ENCODE data around the gene YIPF7. TPM values are rescaled to one million over a fixed set of nuclear protein-coding genes. Genes with fewer than 3 reads are reported as not detected.

Gene YIPF7
- polyA plus RNA-seq, result not detected

DNA sequence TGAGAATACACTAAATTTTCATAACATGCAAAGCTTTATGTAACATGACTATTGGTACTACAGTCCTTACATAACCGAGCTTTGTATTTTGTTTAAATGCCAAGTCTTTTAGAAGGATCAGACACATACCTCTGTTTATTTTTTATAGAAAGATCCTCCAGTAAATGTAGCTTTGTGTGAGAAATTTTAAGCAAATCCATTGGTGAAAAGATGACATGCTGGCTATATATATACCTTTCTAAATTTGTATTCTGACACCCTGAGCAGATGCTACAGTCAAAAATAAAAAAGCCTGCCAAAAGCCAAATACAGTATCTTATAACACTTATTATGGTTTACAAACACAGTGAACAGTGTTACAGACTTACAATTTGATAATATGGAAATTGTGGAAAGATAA lies at the start of gene YIPF7:
YIPF7 (minus strand) TSS at position 201 of the 400 bp plus-strand sequence. CDS start 1,525 bp downstream, outside the sequence.
- 51 to 79% (median 69%) methylated on average over 1 of the region's 1 CpG for WGBS, 3 donors
- no peak within 1 kb of the TSS for H3K27ac ChIP-seq (ENCODE audit: low read depth, low read length)

DNA sequence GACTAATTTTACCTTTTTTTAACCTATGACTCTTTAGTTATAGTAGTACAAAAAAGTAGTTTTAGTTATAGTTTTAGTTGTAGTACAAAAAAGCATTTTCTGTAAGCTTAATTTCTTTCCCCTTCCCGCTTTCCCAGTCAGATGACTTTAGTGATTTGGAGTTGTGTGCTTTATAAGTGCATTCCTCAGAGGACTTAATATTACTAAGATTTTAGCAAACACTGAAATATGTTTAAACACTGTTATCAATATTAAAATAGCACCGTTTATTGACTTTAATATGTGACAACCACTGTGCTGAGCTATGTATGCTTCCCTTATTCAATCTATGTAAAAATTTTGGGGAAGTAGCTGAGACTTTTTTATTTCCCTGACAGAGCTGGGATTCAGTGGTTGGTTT lies 49.6 kb upstream of the YIPF7 start:
- 50 to 83% (median 76%) methylated on average over 2 of the region's 2 CpGs for WGBS, 3 donors
- H3K27ac ChIP-seq (ENCODE audit: low read depth, low read length), result no peak overlapping the region

DNA sequence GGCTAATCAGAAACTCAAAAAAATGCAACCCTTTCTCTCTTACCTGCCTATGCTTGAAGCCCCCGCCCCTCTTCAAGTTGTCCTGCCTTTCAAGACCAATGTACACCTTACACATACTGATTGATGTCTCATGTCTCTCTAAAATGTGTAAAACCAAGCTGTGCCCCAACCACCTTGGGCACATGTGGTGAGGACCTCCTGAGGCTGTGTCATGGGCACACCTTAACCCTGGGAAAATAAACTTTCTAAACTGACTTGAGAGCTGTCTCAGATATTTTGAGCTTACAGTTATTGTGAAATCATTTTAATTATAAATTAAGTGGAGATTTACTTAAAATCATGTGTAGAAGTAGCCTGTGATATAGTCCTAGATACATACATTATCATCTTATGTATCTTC lies 49.0 kb upstream of the YIPF7 start:
- WGBS, 3 donors, result 93 to 100% (median 100%) methylated on average over 1 of the region's 1 CpG

DNA sequence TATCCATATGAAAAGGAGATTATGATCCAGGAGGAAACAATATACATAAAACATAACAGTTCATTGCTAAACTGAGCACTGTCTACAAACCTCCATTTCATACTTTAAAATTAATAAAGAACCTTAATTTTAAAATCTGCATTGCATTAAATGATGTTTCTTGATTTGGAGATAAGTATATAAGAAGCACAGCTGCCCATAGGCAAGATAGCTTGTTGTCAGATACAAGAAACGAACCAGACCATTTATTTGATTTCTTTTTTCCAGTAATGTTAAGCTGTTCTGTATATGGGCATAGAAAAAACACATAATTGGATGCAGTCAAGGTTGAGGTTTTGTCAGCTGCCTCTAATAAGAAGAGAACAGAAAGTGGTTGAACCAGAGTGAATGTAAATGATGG lies 33.2 kb upstream of the YIPF7 start:
- no peak overlapping the region for H3K27ac ChIP-seq (ENCODE audit: low read depth, low read length)
- WGBS, 3 donors, result 87 to 96% (median 93%) methylated on average over 1 of the region's 1 CpG

More for the DNA sequence above, 49.0 kb upstream of the YIPF7 start:
- no peak overlapping the region for H3K27ac ChIP-seq (ENCODE audit: low read depth, low read length)

DNA sequence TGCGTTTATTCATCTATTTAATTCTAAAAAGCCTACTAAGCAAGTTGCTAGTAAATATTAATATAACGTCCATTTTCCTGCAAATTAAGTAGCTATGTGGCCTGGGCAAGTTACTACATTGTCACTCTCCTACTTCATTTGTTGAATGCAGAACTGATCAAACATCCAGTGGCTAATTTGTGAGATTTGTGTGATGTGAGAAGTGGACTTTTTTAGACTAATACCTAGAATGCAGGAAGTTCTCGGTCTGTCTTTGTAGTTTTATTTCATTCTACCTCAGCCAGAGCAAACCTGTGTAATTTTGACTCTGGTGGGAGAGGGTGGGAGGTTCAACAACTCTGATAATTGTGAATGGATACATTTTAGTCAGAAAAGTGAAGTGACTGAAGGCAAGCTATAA lies 27.6 kb upstream of the YIPF7 start:
- no peak overlapping the region for H3K27ac ChIP-seq (ENCODE audit: low read depth, low read length)
- 2% methylated on average over 3 of the region's 3 CpGs for WGBS, 3 donors

DNA sequence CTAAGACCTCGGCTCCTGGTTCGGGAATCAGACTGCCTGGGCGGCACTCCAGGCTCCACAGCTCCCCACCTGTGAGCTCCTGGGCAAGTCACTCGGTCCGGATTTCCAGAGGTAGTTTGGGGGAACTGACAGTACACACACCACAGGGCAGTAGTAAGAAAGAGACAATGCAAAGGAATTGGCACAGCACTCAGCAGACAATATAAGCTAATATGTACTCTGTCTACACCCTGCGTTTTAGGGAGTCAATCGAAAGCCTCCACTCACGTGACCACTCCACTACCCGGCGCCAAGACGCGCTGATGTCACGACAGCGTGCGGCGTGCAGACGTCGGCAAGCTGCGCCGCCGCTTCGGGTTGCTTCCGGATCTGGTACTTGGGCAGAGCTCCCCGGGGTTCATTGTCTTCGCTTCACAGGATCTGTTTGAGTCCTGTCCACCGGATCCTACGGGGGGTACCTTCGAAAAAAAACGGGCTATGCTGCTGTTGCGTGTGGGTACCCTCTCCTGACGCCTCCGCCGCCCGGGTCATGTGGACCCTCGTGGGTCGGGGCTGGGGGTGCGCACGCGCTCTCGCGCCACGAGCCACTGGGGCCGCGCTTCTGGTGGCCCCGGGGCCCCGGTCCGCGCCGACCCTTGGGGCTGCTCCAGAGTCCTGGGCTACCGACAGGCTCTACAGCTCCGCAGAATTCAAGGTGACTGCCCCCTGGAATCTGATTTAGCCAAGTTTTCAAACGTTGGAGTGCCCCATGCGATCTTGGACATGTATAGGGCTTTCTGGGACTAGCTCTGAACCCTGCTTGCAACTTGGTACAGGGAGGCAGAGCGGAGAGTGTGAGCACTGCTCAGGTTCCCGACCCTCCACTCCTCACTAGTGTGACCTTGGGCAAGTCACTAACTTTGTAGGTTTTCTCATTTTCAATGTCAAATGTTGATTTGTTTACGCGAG lies 26.9 kb upstream of the YIPF7 start, which contains the start of gene GUF1:
GUF1 (plus strand) TSS at position 327 of the 948 bp plus-strand sequence; CDS start at position 530, 203 bp downstream.
- peak within 1 kb of the TSS; percentile 23 for H3K27ac ChIP-seq (ENCODE audit: low read depth, low read length)
- 0 to 1% (median 1%) methylated on average over 56 to 57 of the region's 57 CpGs for WGBS, 3 donors

DNA sequence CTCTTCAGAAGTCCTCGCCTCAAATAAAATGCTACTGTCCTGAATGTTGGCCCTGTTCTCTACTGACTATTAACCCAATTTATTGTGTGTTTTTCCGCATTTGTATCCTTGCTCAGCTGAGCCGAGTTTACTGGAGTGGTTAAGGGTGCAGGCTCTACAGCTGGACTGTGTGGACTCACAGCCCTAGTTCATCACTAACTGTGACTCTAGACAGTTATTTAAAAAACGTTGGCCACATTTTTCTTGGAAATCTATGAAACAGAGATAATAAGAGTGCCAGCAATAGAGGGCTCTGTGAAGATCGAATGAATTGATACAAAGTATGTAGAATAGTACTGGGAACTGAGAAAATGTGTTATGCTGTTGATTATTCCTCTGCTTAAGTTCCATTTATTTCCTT lies 23.9 kb upstream of the YIPF7 start:
- WGBS, 3 donors, result 61 to 76% (median 69%) methylated on average over 5 of the region's 5 CpGs
- no peak overlapping the region for H3K27ac ChIP-seq (ENCODE audit: low read depth, low read length)

DNA sequence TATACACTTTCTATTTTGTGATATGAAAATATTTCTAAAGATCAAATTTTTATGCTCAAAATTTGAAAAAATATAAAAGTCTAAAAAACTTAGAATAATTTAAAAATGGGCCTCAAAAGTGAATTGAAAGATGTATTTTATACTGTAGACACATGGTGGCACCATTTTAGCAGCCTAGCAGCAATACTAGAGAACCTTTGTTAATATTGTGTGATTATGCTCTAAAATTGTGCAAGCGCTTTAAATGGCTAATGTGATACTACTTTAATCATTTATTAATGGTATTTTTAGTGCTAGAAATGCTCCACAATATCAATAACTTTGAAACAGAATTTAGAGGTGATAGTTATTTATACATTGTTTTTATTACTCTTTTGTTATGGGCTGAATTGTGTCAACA lies 23.0 kb upstream of the YIPF7 start:
- no peak overlapping the region for H3K27ac ChIP-seq (ENCODE audit: low read depth, low read length)
- 70 to 80% (median 79%) methylated on average over 1 of the region's 1 CpG for WGBS, 3 donors

DNA sequence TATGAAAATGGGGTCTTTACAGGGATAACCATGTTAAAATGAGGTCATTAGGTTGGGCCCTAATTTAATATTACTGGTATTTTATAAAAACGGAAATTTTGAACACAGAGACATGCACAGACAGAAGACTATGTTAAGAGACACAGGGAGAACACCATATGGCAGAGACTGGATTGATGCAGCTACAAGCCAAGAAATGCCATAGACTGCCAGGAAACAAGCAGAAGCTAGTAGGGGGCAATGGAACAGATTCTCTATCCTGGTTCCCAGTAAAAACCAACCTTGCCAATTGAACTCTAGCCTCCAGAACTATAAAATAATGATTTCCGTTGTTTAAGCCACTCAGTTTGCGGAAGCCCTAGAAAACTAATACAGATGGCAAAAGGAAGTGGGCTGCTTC lies 20.2 kb upstream of the YIPF7 start:
- WGBS, 3 donors, result 86 to 89% (median 86%) methylated on average over 3 of the region's 3 CpGs

DNA sequence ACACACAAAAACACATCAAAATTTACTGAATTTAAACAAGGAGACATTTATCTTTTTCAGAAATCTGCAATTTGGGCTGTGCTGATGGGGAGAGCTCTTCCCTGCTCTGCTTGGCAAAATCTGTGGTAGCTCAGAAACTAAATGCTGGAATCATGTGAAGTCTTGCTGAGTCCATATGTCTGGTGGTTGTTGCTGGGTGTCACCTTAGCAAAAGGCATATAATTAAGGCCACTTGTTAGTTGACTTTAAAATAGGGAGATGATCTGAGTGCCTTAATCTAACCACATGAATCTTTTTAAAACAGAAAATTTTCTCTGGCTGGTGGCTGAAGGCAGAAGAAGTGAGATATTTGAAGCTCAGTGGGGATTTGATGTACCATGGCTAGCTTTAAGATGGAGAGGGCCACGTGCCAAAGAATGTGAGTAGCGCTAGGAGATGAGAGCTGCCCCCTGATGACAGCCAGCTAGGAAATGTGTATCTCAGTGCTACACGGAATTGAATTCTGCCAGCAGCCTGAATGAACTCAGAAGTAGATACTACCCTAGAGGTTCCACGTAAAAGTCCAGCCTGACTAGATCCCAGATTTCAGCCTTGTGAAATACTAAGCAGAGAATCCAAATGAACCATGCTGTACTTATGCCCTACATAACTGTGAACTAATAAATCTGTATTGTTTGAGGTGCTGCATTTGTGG lies 19.2 kb upstream of the YIPF7 start:
- H3K27ac ChIP-seq (ENCODE audit: low read depth, low read length), result no peak overlapping the region
- WGBS, 3 donors, result 68 to 71% (median 68%) methylated on average over 4 of the region's 4 CpGs

More for the DNA sequence above, 20.2 kb upstream of the YIPF7 start:
- H3K27ac ChIP-seq (ENCODE audit: low read depth, low read length), result no peak overlapping the region

DNA sequence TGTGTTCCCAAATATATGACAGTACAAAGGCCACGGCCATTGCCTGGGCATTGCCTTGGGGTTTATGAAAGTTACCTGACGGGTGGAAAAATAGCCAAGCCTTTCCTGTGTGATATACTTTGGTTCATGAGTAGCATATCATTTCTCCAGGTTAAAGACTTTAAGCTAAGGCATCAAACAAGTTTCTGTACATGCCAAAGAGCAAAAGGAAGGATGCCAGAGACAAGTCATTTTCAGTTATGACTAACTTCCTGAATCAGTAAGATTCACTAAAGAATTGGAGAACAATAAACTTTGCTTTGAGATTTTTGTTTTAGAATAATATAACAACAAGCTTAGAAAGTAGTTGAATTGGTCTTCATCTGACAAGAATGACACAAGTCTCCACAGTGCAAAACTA lies 17.1 kb upstream of the YIPF7 start:
- WGBS, 3 donors, result 37 to 49% (median 38%) methylated on average over 2 of the region's 2 CpGs
- H3K27ac ChIP-seq (ENCODE audit: low read depth, low read length), result no peak overlapping the region

DNA sequence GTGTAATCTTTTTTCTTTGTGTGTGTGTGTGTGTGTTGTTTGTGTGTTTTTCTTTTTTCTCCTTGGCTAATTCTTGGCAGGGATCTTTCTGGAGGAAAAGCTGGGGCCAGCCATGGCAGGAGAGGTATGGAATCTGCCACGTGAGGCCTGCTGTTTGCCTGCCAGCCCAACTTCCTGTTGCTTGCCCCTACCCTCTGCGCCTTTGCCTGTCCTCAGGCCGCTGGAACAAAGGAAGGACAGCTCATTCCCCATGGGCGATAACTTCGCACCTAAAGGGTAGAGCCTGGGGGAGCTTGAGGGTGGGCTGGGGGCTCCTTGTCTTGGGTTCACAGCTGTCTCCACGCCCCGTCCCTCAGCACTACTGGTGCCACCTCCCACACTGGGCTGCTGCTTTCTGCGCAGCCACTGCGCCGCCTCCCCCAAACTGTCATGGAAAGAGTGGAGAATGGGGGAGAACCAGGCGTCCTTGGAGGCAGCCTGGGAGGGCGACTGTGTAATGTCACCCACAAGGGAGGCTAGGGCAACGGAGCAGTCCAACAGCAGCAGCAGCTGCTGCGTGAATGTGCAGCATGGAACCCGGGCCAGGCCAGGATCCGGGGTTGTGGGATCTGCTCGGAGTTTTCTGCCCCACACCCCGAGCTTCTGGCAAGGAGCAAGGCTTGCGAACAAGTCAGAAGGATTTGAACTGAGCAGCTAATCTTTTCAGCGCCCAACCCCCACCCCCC lies 12.3 kb upstream of the YIPF7 start:
- 84 to 91% (median 87%) methylated on average over 20 of the region's 20 CpGs for WGBS, 3 donors
- H3K27ac ChIP-seq (ENCODE audit: low read depth, low read length), result no peak overlapping the region

DNA sequence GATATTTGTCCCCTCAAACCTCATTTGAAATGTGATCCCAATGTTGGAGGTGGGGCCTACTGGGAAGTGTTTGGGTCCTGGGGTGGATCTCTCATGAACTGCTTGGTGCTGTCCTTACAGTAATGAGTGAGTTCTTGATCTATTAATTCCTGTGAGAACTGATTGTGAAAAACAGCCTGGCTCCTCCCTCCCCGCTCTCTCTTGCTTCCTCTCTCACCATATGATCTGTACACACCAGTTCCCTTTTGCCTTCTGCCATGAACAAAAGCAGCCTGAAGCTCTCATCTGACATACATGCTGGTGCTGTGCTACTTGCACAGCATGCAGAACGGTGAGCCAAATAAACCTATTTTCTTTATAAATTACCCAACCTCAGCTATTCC lies 11.2 kb upstream of the YIPF7 start:
- no peak overlapping the region for H3K27ac ChIP-seq (ENCODE audit: low read depth, low read length)
- 34 to 49% (median 38%) methylated on average over 2 of the region's 2 CpGs for WGBS, 3 donors

DNA sequence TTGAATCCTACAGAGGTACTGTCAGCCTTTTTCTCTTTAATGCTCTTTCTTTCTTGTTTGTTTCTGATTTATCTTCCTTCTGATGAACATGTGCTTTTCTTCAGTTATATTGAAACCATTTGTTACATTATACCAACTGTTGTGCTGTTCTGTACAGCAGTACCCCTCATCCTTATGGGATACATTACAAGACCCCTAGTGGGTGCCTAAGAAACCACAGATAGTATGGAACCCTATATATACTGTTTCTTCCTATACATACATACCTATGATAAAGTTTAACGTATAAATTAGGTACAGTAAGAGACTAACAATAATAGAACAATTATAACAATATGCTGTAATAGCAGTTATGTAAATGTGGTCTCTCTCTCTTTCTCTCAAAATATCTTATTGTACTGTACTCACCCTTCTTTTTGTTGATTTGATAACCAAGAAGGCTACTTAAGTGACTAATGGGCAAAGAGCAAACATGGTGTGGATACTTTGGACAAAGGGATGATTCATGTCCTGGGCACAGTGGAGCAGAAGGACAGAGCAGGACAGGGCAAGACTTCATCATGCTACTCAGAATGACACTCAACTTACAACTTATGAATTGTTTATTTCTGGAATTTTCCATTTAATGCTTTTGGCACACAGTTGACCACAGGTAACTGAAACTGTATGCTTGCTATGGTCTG lies 10.7 kb upstream of the YIPF7 start:
- 79 to 98% (median 84%) methylated on average over 1 of the region's 1 CpG for WGBS, 3 donors
- no peak overlapping the region for H3K27ac ChIP-seq (ENCODE audit: low read depth, low read length)

DNA sequence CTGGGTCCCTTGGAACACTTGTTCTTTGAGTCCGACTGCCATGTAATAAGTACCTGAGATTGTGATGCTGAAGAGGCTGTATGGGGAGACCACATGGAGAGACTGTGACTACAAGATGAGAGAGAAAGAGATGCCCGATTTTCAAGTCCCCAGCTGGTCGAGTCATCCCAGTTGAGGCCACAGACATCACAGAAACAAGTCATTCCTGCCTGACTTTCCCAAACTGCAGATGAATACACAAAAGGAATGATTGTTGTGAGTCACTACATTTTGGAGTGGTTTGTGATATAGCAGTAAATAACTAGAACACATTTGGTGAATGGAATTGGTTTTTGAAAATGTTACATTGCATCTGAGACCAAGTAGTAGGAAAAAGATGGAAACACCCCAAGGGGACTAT lies 9.0 kb upstream of the YIPF7 start:
- no peak overlapping the region for H3K27ac ChIP-seq (ENCODE audit: low read depth, low read length)
- 46 to 51% (median 50%) methylated on average over 3 of the region's 3 CpGs for WGBS, 3 donors

DNA sequence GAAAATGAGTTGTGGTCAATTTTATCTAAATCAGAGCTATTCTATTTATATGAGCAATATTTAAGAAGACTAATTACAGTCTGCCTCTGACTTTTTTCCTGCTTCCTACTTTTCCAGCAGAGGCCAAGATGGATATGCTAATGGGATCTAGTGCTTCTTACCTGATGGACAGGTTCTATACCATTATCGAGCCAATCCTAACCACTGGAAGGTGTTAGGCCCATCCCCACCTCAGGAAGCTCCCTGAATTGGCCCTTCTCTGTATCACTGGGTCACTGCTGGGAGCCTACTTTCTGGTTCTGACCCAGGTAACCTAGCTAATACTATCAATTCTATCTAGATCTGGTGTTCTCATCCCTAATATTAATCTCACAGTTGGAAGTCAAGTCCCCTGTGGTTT lies 577 bp upstream of the YIPF7 start:
- no peak overlapping the region for H3K27ac ChIP-seq (ENCODE audit: low read depth, low read length)
- WGBS, 3 donors, result 74 to 91% (median 90%) methylated on average over 1 of the region's 1 CpG

DNA sequence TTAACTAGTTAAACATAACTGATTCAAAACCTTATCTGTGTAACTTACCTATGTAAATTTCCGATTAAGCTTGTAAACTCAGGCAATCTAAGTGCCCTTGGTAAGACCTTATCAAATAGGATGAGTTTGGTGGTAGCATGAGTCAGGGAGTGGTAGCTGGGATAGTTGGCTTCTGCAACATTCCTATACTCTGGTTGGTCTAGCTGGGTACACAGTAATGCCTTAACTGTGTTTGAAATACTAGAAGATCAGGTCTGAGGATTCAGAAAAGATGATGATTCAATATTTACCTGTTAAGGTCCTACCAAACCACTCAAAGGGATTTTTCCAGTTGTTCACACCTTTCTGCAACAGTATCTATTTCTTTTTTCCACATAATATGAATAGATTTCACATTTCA lies 5.3 kb downstream of the YIPF7 start:
- WGBS, 3 donors, result 66 to 94% (median 90%) methylated on average over 1 of the region's 1 CpG
- H3K27ac ChIP-seq (ENCODE audit: low read depth, low read length), result no peak overlapping the region

DNA sequence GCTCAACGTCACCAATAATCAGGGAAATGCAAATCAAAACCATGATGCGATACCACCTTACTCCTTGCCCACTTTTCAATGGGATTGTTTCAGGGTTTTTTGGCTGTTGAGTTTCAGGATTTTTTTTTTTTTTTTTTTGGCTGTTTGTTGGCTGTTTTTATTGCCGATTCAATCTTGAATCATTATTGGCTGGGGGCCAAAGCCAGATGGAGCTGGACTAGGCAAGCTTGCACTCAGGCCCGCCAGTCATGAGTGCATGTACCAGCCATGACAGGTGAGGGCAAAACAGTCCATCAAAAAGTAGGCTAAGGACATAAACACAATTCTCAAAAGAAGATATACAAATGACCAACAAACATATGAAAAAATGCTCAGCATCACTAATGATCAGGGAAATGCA lies 13.3 kb downstream of the YIPF7 start:
- no peak overlapping the region for H3K27ac ChIP-seq (ENCODE audit: low read depth, low read length)
- 79 to 94% (median 91%) methylated on average over 4 of the region's 4 CpGs for WGBS, 3 donors

All from adipose tissue (tissue), 3 donors.